Tibial nerve (tissue), 4 donors: ENCODE measurements around the gene MATK. TPM values are rescaled to one million over a fixed set of nuclear protein-coding genes. Genes with fewer than 3 reads are reported as not detected.

Experiments used
- DNase-seq, 2 donors: peaks; one replicate each; pipeline ENCODE4 v3.0.0-alpha.2; 2019; ENCODE audit warnings: low spot score in 2 of 2
- H3K27ac ChIP-seq, 4 donors: fragments of 200-600 bp; sonication (generic) in 3 of 4; one replicate each; pipeline ENCODE4 v1.5.1; 2017 to 2019; ENCODE audit warnings: mild to moderate bottlenecking in 1 of 4
- H3K27me3 ChIP-seq, 2 donors: fragments of 200-600 bp; sonication (generic) in 1 of 2; one replicate each; pipeline versions ENCODE4 v1.5.1 to v1.6.0; 2017 to 2019
- H3K36me3 ChIP-seq, 3 donors: fragments of 200-600 bp; sonication (generic); one replicate each; pipeline ENCODE4 v1.5.1; 2018 to 2019
- H3K4me1 ChIP-seq, 4 donors: fragments of 200-600 bp; sonication (generic) in 3 of 4; one replicate each; pipeline ENCODE4 v1.5.1; 2017 to 2019
- H3K4me3 ChIP-seq, 4 donors: fragments of 200-600 bp; sonication (generic) in 3 of 4; one replicate each; pipeline ENCODE4 v1.5.1; 2017 to 2019; ENCODE audit warnings: mild to moderate bottlenecking in 1 of 4, moderate library complexity in 1 of 4
- H3K9me3 ChIP-seq, 4 donors: fragments of 200-600 bp; sonication (generic) in 3 of 4; one replicate each; pipeline ENCODE4 v1.5.1; 2017 to 2019
- EP300 ChIP-seq, 2 donors: sonication (generic); formaldehyde crosslinking; IDR thresholded peaks; one replicate each; pipeline ENCODE4 v1.6.1; 2017; ENCODE audit warnings: antibody characterized with exemption in 2 of 2, mild to moderate bottlenecking in 1 of 2
- POLR2A ChIP-seq, 2 donors: fragments of 450-650 bp; IDR thresholded peaks; one replicate each; pipeline ENCODE4 v1.6.1; 2017; ENCODE audit warnings: antibody characterized with exemption in 2 of 2, mild to moderate bottlenecking in 2 of 2, moderate library complexity in 2 of 2
- WGBS, 2 donors: methylation state at CpG; one replicate each; pipeline ENCODE4 v1.1.5; 2018; 5-methylcytosine and 5-hydroxymethylcytosine counted together
- total RNA-seq, 4 donors: library from RNA; depleted of rRNA; stranded (reverse); fragments of >200 nt; gene quantifications; one replicate each; pipeline ENCODE4 v1.1.0, GENCODE V29; 2016
- TF ChIP-seq, protein P1 (sequence below), 5 experiments: fragments of 200-600 bp in 3 of 5; fragments of 450-650 bp in 2 of 5; sonication (generic) in 3 of 5; IDR thresholded peaks; one replicate each; pipeline ENCODE4 v1.5.1; 2016 to 2019; ENCODE audit warnings: antibody characterized with exemption in 5 of 5, mild to moderate bottlenecking in 3 of 5, moderate library complexity in 2 of 5

The MATK gene
- total RNA-seq, 4 donors from 2014 or later: 0.78 to 2.9 (median 2.1) TPM

- no peak for TF ChIP-seq EP300 (IDR thresholded peaks at IDR 0.05)
- H3K9me3 ChIP-seq: no peaks in the 10 kb centered on the region
- no peak for DNase-seq
- peaks cover 2 to 58% (median 12%) of the 10 kb centered on the region in 3 donors for H3K36me3 ChIP-seq
- H3K4me1 ChIP-seq: no peaks in the 10 kb centered on the region
- peaks cover 0 to 14% of the 10 kb centered on the region in 2 donors for H3K27me3 ChIP-seq
- no peak overlapping the region for H3K27ac ChIP-seq
- WGBS, 2 donors: 100% methylated on average over 2 of the region's 2 CpGs
- H3K4me3 ChIP-seq: no peak overlapping the region
Measured at GRCh38 chr19:3750211-3750610, 36.0 kb downstream of the MATK start.

DNA sequence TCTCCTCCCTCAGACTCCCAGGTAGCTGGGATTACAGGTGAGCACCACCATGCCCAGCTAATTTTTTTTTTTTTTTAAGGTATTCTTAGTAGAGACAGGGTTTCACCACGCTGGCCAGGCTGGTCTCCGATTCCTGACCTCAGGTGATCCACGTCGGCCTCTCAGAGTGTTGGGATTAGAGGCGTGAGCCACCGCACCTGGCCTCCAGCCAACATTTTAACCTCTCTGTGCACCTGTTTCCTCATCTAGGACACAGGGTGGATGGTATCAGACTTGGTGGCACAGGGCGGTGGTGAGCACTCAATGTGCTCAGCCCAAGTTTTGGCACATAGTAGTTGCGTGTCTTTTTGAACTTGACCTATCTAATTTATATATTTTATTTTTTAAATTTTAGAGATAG lies 37.2 kb downstream of the MATK start:
- no peaks in the 10 kb centered on the region for H3K9me3 ChIP-seq
- no peaks in the 10 kb centered on the region for H3K4me1 ChIP-seq
- H3K27me3 ChIP-seq: peaks cover 0 to 14% of the 10 kb centered on the region in 2 donors
- WGBS, 2 donors: 88 to 89% methylated on average over 7 to 8 of the region's 8 CpGs
- TF ChIP-seq POLR2A (IDR thresholded peaks at IDR 0.05) (no peak), EP300 (IDR thresholded peaks at IDR 0.05) (no peak)
- TF ChIP-seq, protein P1, sequence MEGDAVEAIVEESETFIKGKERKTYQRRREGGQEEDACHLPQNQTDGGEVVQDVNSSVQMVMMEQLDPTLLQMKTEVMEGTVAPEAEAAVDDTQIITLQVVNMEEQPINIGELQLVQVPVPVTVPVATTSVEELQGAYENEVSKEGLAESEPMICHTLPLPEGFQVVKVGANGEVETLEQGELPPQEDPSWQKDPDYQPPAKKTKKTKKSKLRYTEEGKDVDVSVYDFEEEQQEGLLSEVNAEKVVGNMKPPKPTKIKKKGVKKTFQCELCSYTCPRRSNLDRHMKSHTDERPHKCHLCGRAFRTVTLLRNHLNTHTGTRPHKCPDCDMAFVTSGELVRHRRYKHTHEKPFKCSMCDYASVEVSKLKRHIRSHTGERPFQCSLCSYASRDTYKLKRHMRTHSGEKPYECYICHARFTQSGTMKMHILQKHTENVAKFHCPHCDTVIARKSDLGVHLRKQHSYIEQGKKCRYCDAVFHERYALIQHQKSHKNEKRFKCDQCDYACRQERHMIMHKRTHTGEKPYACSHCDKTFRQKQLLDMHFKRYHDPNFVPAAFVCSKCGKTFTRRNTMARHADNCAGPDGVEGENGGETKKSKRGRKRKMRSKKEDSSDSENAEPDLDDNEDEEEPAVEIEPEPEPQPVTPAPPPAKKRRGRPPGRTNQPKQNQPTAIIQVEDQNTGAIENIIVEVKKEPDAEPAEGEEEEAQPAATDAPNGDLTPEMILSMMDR (IDR thresholded peaks at IDR 0.05): no peak
- no peak for DNase-seq
- H3K4me3 ChIP-seq: no peak overlapping the region
- no peak overlapping the region for H3K27ac ChIP-seq
- peaks cover 2 to 46% (median 12%) of the 10 kb centered on the region in 3 donors for H3K36me3 ChIP-seq

DNA sequence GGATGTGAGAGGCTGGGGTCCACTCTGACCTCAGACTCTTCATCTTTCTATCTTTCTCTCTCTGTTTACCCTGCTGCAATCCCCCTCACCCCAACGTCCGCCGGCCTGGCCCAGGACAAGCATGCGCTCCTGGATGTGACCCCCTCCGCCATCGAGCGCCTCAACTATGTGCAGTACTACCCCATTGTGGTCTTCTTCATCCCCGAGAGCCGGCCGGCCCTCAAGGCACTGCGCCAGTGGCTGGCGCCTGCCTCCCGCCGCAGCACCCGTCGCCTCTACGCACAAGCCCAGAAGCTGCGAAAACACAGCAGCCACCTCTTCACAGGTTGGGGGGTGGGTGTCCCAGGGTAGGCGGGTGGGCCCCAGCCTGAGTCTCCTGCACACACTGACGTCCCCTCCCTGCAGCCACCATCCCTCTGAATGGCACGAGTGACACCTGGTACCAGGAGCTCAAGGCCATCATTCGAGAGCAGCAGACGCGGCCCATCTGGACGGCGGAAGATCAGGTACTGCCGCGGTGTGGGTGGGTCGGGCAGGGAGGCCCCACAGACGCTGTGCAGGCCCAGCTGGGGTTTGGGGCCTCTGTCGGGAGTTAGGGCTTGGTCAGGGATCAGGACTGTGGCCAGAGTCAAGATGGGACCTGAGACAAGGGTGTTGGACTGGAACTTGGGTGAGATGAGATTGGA lies 39.7 kb downstream of the MATK start:
- Histone ChIP-seq H3K27me3 (peaks cover 0 to 14% of the 10 kb centered on the region in 2 donors), H3K4me3 (no peak overlapping the region), H3K36me3 (peaks cover 2 to 21% (median 12%) of the 10 kb centered on the region in 3 donors), H3K4me1 (no peaks in the 10 kb centered on the region), H3K9me3 (peaks cover 0 to 4% (median 0%) of the 10 kb centered on the region in 4 donors), H3K27ac (no peak overlapping the region)
- WGBS, 2 donors: 68 to 80% methylated on average over 27 to 31 of the region's 31 CpGs
- TF ChIP-seq POLR2A (IDR thresholded peaks at IDR 0.05) (no peak), EP300 (IDR thresholded peaks at IDR 0.05) (no peak)
- TF ChIP-seq, protein P1 (IDR thresholded peaks at IDR 0.05): no peak
- DNase-seq: no peak

DNA sequence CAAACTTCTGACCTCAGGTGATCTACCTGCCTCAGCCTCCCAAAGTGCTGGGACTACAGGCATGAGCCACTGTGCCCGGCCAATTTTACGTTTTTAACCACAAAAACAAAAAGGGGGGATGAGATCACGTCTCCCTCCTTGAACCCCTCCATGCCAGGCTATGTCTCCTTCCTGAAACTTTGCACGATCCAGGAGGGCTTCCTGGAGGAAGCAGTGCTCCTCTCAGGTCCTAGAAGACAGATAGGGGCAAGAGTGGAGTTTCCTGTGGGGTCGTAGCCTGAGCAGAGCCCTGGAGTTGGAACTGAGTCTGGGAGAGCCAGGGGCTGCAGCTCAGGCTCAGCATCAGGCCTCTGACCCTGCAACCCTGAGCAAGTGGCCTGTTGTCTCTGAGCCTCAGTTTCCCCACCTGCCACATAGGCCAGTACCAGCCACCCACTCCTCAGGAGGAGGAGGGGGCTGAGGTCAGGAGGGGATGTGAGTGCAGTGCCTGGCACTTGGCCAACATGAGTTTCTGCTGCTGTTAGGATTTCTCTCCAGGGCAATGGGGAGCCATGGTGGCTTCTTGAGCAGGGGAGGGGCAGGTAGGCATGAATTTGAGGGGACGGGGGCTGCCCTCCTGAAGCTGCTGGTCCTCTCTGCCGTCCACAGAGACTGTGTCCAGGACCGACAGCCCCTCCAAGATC lies 40.7 kb downstream of the MATK start:
- WGBS, 2 donors: 66 to 75% methylated on average over 7 to 8 of the region's 8 CpGs
- no peak for DNase-seq
- TF ChIP-seq EP300 (IDR thresholded peaks at IDR 0.05): no peak

DNA sequence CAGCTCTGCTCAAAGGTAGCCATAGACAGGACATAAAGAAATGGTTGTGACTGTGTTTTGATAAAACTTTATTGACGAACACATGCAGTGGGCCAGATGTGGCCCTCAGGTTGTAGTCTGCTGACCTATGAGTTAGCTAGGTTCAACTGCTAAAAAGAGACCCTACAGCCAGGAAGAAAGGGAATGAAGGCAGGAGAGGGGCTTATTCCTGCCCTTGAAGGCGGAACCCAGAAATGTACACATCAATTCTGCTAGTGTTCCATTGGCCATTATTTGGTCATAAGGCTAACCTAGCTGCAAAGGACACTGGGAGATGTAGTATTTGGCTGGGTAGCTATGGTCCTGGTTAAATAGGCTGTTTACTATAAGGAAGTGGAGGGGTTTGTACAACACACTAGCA lies 42.7 kb downstream of the MATK start:
- H3K4me3 ChIP-seq: no peak overlapping the region
- H3K27ac ChIP-seq: no peak overlapping the region
- no peak for DNase-seq
- TF ChIP-seq EP300 (IDR thresholded peaks at IDR 0.05): no peak
- no peak for TF ChIP-seq POLR2A (IDR thresholded peaks at IDR 0.05)
- TF ChIP-seq, protein P1 (IDR thresholded peaks at IDR 0.05): no peak
- no peaks in the 10 kb centered on the region for H3K4me1 ChIP-seq
- peaks cover 0 to 14% of the 10 kb centered on the region in 2 donors for H3K27me3 ChIP-seq
- H3K36me3 ChIP-seq: no peaks in the 10 kb centered on the region
- WGBS, 2 donors: 95 to 98% methylated on average over 2 of the region's 2 CpGs
- peaks cover 0 to 4% (median 0%) of the 10 kb centered on the region in 4 donors for H3K9me3 ChIP-seq

More for the DNA sequence above, 40.7 kb downstream of the MATK start:
- Histone ChIP-seq H3K36me3 (peaks cover 0 to 11% (median 9%) of the 10 kb centered on the region in 3 donors), H3K9me3 (peaks cover 0 to 4% (median 0%) of the 10 kb centered on the region in 4 donors), H3K4me1 (no peaks in the 10 kb centered on the region), H3K27me3 (peaks cover 0 to 14% of the 10 kb centered on the region in 2 donors), H3K27ac (no peak overlapping the region), H3K4me3 (no peak overlapping the region)

DNA sequence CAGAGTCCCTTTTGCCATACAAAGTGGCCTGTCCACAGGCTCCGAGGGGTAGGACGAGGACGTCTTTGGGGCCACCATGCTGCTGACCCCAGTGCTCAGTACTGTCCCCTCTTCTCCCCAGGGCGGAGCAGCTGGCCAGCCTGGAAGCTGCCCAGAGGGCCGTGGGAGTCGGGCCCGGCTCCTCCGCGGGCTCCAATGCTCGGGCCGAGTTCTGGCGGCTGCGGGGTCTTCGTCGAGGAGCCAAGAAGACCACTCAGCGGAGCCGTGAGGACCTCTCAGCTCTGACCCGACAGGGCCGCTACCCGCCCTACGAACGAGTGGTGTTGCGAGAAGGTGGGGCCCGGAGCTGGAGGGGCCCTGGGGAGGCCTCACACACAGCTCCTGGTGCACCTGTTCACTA lies 45.8 kb downstream of the MATK start:
- Histone ChIP-seq H3K4me3 (no peak overlapping the region), H3K4me1 (no peaks in the 10 kb centered on the region), H3K9me3 (peaks cover 0 to 4% (median 0%) of the 10 kb centered on the region in 4 donors), H3K36me3 (no peaks in the 10 kb centered on the region), H3K27me3 (peaks cover 0 to 2% of the 10 kb centered on the region in 2 donors), H3K27ac (no peak overlapping the region)
- no peak for DNase-seq
- WGBS, 2 donors: 87 to 89% methylated on average over 17 to 24 of the region's 24 CpGs
- TF ChIP-seq EP300 (IDR thresholded peaks at IDR 0.05): no peak
- TF ChIP-seq POLR2A (IDR thresholded peaks at IDR 0.05): no peak
- TF ChIP-seq, protein P1 (IDR thresholded peaks at IDR 0.05): no peak
